ENCODE measurements around the gene ADAMTSL2.

- TF ChIP-seq, protein P1, sequence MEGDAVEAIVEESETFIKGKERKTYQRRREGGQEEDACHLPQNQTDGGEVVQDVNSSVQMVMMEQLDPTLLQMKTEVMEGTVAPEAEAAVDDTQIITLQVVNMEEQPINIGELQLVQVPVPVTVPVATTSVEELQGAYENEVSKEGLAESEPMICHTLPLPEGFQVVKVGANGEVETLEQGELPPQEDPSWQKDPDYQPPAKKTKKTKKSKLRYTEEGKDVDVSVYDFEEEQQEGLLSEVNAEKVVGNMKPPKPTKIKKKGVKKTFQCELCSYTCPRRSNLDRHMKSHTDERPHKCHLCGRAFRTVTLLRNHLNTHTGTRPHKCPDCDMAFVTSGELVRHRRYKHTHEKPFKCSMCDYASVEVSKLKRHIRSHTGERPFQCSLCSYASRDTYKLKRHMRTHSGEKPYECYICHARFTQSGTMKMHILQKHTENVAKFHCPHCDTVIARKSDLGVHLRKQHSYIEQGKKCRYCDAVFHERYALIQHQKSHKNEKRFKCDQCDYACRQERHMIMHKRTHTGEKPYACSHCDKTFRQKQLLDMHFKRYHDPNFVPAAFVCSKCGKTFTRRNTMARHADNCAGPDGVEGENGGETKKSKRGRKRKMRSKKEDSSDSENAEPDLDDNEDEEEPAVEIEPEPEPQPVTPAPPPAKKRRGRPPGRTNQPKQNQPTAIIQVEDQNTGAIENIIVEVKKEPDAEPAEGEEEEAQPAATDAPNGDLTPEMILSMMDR (optimal IDR thresholded peaks at IDR 0.05 in 1 of 3, IDR thresholded peaks at IDR 0.05 in 1 of 3, conservative IDR thresholded peaks at IDR 0.05 in 1 of 3; ENCODE audit: extremely low read depth in 1 of 3, insufficient read depth in 2 of 3, low read length in 3 of 3): no peak
- TF ChIP-seq EZH2 (IDR thresholded peaks at IDR 0.05; ENCODE audit: low read length): peak; percentile 36
Measured at GRCh38 chr9:133572821-133573361, 38.4 kb downstream of the ADAMTSL2 start.
